Fibroblast of the aortic adventitia (primary cell): ENCODE results near the gene TMEM37. TPM values are rescaled to one million over a fixed set of nuclear protein-coding genes. Genes with fewer than 3 reads are reported as not detected.

Experiments used
- DNase-seq: peaks from one replicate; pipeline ENCODE4 v3.0.0-alpha.2; 2010; ENCODE audit warnings: low read depth
- H3K4me3 ChIP-seq: 2 replicates; pipeline ENCODE4 v1.5.1; 2011; ENCODE audit warnings: low read depth, mild to moderate bottlenecking, control low read depth, low read length, moderate library complexity
- total RNA-seq: library from RNA; depleted of rRNA; stranded (reverse); fragments of >200 nt; gene quantifications from 2 replicates; pipeline ENCODE4 v1.2.3, GENCODE V29; 2012; ENCODE audit warnings: low replicate concordance
- TF ChIP-seq, protein P1 (sequence below): IDR thresholded peaks from 2 replicates; pipeline ENCODE4 v1.5.1; 2011; ENCODE audit warnings: mild to moderate bottlenecking, low read length, control low read depth, inconsistent platforms; ENCODE audit not compliant: insufficient read depth

Gene TMEM37
- total RNA-seq, 1 donor, result not detected

DNA sequence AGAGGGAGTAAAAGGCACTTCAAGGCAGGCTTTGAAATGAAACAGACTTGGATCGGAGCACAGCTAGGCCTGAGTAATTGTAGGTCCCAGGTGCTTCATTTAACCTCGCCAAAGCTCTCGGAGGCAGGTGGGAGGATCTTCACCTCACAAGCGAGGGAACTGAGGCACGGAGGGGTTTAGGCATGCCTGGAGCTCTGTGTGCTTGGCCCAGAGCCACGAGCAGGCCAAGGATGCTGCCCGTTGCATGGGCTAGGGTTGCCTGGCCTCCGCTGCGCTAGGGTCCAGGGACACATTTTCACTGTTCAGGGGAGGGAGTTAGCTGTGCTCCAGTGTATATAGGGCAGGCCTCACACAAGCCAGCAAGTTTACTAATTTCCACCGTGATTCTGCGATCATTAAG is 11.2 kb downstream of the TMEM37 start:
- TF ChIP-seq, protein P1, sequence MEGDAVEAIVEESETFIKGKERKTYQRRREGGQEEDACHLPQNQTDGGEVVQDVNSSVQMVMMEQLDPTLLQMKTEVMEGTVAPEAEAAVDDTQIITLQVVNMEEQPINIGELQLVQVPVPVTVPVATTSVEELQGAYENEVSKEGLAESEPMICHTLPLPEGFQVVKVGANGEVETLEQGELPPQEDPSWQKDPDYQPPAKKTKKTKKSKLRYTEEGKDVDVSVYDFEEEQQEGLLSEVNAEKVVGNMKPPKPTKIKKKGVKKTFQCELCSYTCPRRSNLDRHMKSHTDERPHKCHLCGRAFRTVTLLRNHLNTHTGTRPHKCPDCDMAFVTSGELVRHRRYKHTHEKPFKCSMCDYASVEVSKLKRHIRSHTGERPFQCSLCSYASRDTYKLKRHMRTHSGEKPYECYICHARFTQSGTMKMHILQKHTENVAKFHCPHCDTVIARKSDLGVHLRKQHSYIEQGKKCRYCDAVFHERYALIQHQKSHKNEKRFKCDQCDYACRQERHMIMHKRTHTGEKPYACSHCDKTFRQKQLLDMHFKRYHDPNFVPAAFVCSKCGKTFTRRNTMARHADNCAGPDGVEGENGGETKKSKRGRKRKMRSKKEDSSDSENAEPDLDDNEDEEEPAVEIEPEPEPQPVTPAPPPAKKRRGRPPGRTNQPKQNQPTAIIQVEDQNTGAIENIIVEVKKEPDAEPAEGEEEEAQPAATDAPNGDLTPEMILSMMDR, result no peak
- H3K4me3 ChIP-seq, result no peak overlapping the region
- DNase-seq, result no peak

DNA sequence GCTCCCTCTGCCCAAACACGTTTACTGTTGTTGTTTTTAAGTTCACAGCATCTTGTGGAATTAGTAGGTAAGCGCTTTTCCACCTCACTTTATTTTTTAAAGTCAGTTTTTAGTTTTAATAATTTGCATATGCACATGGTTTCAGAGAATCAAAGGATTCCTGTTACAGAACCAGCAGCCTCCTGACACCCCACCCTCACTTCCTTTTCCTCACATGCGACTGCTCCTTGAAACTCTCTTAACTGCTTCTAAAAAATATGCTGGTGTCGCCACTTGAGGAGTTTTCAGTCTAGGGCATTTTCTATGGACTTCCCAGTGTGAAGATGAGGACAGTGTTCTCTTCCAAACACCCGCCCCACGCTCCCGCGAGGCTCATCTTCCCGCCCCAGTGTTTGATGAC is 14.4 kb downstream of the TMEM37 start:
- TF ChIP-seq, protein P1, result no peak
- no peak overlapping the region for H3K4me3 ChIP-seq
- no peak for DNase-seq

DNA sequence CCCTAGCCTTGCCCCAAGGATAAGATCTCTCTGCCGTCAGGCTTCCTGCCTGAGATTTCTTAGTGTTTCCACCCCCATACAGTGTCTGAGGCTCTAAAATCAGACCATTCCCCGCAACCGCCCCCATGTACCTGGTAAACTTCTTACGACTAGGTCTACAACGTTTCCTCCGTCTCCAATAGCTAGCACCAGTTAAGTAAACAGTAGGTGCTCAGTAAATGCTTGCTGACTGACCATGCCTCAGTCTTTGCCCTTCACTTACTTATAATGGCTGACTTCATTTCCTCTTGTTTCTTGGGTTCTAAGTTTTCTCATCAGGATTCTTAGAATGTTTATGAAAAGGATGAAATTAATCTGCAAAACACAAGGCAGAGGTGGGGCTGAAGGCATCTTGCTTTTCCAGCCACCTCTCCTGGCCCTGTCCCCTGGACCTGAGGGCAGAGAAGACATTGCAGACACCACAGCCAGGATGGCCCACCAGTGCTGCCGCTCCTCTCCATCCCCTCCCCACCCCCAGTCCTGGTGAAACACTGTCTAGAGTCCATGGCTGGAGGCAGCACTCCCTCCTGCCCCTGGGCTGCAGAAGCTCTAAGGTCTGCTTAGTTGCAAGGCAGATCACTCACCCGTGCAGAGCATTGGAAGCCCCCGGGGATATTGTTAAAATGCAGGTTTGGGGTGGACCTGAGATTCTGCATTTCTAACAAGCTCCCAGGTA is 16.9 kb downstream of the TMEM37 start:
- no peak overlapping the region for H3K4me3 ChIP-seq
- DNase-seq, result no peak
- TF ChIP-seq, protein P1, result no peak

DNA sequence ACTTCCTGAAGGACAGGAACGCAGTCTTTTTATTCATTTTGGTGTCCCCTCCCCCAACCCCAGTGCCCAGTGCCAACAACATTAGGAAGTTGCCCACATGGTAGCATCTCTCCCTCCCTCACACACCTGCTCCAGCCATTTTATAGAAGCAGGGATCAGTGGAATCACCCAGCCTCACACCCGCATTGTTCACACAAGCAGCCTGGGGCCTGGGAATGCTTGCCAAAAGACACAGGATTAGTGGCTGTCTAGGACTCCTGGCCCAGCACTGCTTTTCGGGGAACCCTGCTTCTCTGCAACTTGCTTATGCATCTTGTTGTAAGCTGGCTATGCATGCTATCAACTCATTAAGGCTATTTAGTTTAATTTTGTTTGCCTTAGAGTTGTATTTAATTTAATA is 17.9 kb downstream of the TMEM37 start:
- TF ChIP-seq, protein P1, result no peak
- H3K4me3 ChIP-seq, result no peak overlapping the region
- no peak for DNase-seq

DNA sequence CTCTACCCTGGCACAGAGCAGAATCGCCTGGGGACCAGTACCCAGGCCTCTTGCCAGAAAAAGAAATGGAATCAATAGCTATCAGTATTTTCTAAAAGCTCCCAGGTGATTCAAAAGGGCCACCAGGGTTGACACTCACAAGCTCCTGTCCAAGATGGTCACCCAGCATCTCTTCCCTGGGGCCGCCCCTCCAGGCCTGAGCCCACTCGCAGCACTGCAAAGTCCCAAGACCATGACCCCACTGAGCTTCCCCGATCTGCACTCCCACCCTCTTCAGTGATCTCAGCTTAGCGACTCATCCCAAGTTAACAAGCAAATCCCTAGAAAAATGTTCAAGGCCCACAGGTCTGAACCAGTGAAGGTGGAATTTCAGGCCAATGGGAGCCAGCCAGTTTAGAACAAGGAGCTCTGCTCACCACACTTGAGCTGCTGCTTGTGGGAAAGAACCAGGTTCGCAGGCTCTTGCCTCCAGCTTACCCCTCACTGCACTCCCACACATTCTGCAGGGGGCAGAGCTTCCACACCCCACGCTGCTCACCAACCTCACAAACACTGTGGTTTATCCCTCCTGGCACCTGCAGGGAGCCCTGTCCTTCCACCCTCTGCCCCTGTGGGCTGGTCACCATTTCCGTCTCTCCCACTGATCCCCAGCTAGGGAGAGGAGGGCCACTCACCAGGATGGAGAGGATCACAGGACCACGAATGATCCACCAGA is 19.8 kb downstream of the TMEM37 start:
- TF ChIP-seq, protein P1, result no peak
- no peak overlapping the region for H3K4me3 ChIP-seq
- DNase-seq, result no peak

DNA sequence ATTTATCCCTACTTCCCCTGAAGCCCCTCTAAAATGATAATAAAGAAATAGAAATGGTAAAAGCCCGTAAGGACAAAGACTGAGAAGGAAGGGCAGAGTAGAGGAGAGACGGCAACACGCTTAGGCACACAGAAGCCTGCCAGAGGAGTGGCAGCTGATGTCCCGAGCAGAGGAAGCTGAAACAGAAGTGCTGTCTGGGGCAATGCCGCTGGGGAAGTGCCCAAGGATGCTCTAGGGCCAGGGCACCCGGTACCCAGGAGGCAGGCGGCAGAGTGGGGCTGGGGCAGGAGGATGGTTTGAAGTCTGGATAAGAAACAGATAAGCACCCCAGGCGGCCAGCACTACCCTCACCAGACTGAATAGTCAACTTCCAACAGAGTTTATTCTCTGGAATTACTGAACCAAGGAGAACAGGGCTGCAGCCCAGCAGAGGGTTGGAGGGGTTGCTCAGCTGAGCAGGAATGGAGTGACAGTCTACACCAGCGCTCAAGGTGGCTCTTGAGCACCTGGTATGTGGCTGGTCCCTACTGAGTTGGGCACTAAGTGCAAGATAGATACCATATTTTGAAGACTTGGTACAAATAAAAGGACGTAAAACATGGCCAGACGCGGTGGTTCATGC is 22.4 kb downstream of the TMEM37 start:
- DNase-seq, result no peak
- no peak overlapping the region for H3K4me3 ChIP-seq
- TF ChIP-seq, protein P1, result no peak
